ENCODE data around the gene IGLL1. TPM values are rescaled to one million over a fixed set of nuclear protein-coding genes. Genes with fewer than 3 reads are reported as not detected.

Gene IGLL1
- total RNA-seq, 4 donors from 2014 or later = not detected

DNA sequence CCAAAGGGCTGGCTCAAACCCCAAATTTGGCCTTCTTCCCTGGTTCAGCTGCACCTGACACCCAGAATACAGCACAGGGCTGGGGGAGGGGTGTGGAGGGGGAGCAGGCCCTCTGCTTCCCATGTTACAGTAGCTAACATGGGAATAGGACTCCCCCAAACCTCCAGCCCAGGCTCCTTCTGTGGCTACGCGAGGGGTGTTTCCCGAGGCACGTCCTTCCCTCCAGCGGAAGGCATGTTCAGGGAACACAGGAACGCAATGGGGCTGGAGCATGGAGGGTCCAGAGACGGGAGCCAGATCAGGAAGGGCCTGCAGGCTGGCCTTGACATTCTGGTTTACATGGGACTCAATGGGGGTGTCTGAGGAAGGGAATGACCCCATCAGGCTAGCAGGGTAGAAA, 11.8 kb upstream of the IGLL1 start:
- H3K9me3 ChIP-seq = no peaks in the 10 kb centered on the region
- H3K4me1 ChIP-seq = no peaks in the 10 kb centered on the region
- H3K4me3 ChIP-seq = no peak overlapping the region
- no peak overlapping the region for H3K27ac ChIP-seq
- no peaks in the 10 kb centered on the region for H3K27me3 ChIP-seq
- WGBS, 2 donors (ENCODE audit: low coverage in 1 of 2) = no CpG with 5 or more reads among the region's 7 CpGs
- no peaks in the 10 kb centered on the region for H3K36me3 ChIP-seq
- TF ChIP-seq, protein P1, sequence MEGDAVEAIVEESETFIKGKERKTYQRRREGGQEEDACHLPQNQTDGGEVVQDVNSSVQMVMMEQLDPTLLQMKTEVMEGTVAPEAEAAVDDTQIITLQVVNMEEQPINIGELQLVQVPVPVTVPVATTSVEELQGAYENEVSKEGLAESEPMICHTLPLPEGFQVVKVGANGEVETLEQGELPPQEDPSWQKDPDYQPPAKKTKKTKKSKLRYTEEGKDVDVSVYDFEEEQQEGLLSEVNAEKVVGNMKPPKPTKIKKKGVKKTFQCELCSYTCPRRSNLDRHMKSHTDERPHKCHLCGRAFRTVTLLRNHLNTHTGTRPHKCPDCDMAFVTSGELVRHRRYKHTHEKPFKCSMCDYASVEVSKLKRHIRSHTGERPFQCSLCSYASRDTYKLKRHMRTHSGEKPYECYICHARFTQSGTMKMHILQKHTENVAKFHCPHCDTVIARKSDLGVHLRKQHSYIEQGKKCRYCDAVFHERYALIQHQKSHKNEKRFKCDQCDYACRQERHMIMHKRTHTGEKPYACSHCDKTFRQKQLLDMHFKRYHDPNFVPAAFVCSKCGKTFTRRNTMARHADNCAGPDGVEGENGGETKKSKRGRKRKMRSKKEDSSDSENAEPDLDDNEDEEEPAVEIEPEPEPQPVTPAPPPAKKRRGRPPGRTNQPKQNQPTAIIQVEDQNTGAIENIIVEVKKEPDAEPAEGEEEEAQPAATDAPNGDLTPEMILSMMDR (IDR thresholded peaks at IDR 0.05) = no peak
- TF ChIP-seq POLR2A (IDR thresholded peaks at IDR 0.05) (no peak), EP300 (IDR thresholded peaks at IDR 0.05) (no peak), POLR2AphosphoS5 (IDR thresholded peaks at IDR 0.05) (no peak)
- ATAC-seq = peak; percentile 28

DNA sequence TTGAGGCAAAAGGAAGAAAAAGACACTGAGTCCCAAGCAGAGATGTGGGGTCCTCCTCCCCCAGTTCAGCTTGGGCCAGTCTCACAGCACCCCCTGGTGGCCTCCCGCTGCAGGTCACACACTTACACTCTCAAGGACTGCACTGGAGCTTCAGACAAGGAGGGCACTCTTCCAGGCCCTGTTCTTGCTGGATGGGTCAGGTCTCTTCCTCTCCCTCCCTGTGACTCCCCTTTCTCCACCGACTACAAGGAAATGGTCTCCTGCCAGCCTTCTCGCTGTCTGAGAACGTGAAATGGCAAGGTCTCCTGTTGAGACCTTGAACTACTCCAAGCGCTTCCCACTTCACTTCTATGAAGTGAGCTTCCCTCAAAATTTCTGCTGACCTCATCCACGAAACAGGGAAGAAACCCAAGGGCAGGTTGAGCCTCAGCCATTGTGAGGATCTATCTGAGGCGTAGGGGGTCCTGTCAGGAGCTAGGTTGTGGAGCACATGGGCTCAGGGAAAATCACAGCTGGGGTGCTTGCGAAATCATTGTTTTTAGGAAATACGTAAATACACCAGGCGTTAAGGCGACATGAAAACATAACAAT, 11.2 kb upstream of the IGLL1 start:
- no peaks in the 10 kb centered on the region for H3K4me1 ChIP-seq
- no peak overlapping the region for H3K27ac ChIP-seq
- WGBS, 2 donors (ENCODE audit: low coverage in 1 of 2) = 39 to 67% methylated on average over 6 to 8 of the region's 11 CpGs
- H3K36me3 ChIP-seq = no peaks in the 10 kb centered on the region
- H3K9me3 ChIP-seq = no peaks in the 10 kb centered on the region
- no peak for ATAC-seq
- H3K27me3 ChIP-seq = no peaks in the 10 kb centered on the region
- TF ChIP-seq, protein P1 (IDR thresholded peaks at IDR 0.05) = peak in 3 of 4 experiments; percentile 58 to 78 (median 63)
- no peak for TF ChIP-seq POLR2A (IDR thresholded peaks at IDR 0.05)
- H3K4me3 ChIP-seq = no peak overlapping the region

DNA sequence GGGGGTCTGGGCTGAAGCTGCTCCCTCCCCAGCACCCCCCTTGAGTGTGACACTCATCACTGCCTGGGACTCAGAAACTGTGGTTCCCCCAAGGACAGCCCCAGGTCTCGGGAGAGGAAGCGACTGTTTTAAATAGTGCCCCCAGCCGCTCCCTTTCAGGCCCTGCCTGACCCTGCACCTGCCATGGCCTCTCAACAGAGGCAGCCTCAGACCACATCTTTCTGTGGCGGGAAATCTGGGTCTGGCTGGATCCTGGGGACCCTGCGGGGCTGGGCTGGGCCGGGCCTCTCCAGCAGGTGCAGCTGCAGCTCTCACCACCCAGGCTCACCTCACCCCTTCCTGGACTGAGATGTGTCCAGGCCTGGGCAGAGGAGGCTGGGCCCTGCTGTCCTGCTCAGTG, 3.7 kb upstream of the IGLL1 start:
- H3K27ac ChIP-seq = no peak overlapping the region
- no peaks in the 10 kb centered on the region for H3K36me3 ChIP-seq
- no peaks in the 10 kb centered on the region for H3K9me3 ChIP-seq
- TF ChIP-seq, protein P1 (IDR thresholded peaks at IDR 0.05) = no peak
- no peak for TF ChIP-seq POLR2A (IDR thresholded peaks at IDR 0.05)
- TF ChIP-seq EP300 (IDR thresholded peaks at IDR 0.05) = no peak
- no peak for TF ChIP-seq POLR2AphosphoS5 (IDR thresholded peaks at IDR 0.05)
- peaks cover 11% of the 10 kb centered on the region for H3K27me3 ChIP-seq
- H3K4me3 ChIP-seq = no peak overlapping the region
- no peak for ATAC-seq
- WGBS, 2 donors (ENCODE audit: low coverage in 1 of 2) = no CpG with 5 or more reads among the region's 6 CpGs
- no peaks in the 10 kb centered on the region for H3K4me1 ChIP-seq

DNA sequence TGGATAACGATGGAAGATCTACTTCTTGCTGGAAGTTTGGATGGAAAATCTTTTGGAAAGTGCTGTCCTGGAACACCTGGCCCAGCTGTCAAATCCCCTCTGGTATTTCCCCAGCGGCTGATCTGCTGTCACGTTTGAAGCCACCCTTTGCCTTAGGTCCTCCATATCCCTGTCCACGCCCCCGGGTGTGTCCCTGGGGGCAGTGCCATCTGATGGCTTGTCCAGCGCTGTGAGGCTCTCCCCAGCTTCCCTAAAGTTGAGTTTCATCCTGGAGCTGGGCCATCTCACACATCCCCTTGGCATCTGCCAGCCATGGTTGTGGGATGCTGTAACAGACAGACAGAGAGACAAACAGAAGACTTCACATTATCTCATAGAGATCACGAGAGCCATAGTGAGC, 3.1 kb upstream of the IGLL1 start:
- Histone ChIP-seq H3K27me3 (peaks cover 17% of the 10 kb centered on the region), H3K36me3 (no peaks in the 10 kb centered on the region), H3K4me3 (no peak overlapping the region), H3K4me1 (no peaks in the 10 kb centered on the region), H3K27ac (no peak overlapping the region), H3K9me3 (no peaks in the 10 kb centered on the region)
- WGBS, 2 donors (ENCODE audit: low coverage in 1 of 2) = 68 to 92% methylated on average over 2 to 4 of the region's 7 CpGs
- no peak for ATAC-seq
- TF ChIP-seq EP300 (IDR thresholded peaks at IDR 0.05) (no peak), POLR2A (IDR thresholded peaks at IDR 0.05) (no peak), POLR2AphosphoS5 (IDR thresholded peaks at IDR 0.05) (no peak)
- TF ChIP-seq, protein P1 (IDR thresholded peaks at IDR 0.05) = no peak

DNA sequence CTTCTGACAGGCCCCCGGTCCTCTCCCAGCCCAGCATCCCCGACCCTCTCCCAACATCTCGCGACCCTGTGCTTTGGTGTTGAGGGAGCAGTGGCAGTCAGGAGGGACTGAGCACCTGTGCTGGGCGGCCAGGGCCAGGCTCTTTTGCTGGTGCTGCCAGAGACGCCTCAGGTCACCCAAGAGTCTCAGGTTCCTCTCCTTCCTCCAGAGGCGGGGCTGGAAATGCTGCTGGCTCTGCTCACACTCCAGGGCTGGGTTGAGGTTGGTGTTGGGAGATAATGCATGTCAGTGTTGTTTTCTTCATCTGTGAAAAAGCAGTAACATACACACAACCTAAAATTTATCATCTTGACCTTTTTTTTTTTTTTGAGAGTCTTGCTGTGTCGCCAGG, 1.2 kb upstream of the IGLL1 start:
- TF ChIP-seq EP300 (IDR thresholded peaks at IDR 0.05) (no peak), POLR2AphosphoS5 (IDR thresholded peaks at IDR 0.05) (no peak), POLR2A (IDR thresholded peaks at IDR 0.05) (no peak)
- TF ChIP-seq, protein P1 (IDR thresholded peaks at IDR 0.05) = no peak
- ATAC-seq = no peak
- peaks cover 17% of the 10 kb centered on the region for H3K27me3 ChIP-seq
- 64% methylated on average over 7 of the region's 8 CpGs; no CpG with 5 or more reads in 1 of the 2 donors for WGBS, 2 donors (ENCODE audit: low coverage in 1 of 2)
- no peaks in the 10 kb centered on the region for H3K36me3 ChIP-seq
- no peaks in the 10 kb centered on the region for H3K9me3 ChIP-seq
- no peak overlapping the region for H3K4me3 ChIP-seq
- no peak overlapping the region for H3K27ac ChIP-seq
- no peaks in the 10 kb centered on the region for H3K4me1 ChIP-seq
